Measurements from ENCODE around the gene ARHGEF18.
A peak's percentile ranks its signal among the peaks of the same experiment; 100 is the strongest.
"Not testable (repeated sequence)": the region's sequence is repeated elsewhere in the genome, so short reads cannot be mapped to it uniquely, and the experiment has no call there.

ARHGEF18 gene

GRCh38 chr19:7333198-7334118, 15.3 kb upstream of the ARHGEF18 start:
- H3K4me3 Mint-ChIP-seq: no peak overlapping the region
- intact Hi-C loops (cut with micrococcal nuclease): no loop called here
- no peak overlapping the region for H3K27ac Mint-ChIP-seq

GRCh38 chr19:7336321-7336973, 12.3 kb upstream of the ARHGEF18 start:
- H3K27me3 Mint-ChIP-seq: peaks cover 26% of the 10 kb centered on the region
- H3K27ac Mint-ChIP-seq: peak overlapping the region; percentile 27
- intact Hi-C loops (cut with micrococcal nuclease): no loop called here
- no peaks in the 10 kb centered on the region for H3K36me3 Mint-ChIP-seq (ENCODE audit: low read depth)
- no peaks in the 10 kb centered on the region for H3K9me3 Mint-ChIP-seq
- H3K4me1 Mint-ChIP-seq (ENCODE audit: low read depth): peaks cover 54% of the 10 kb centered on the region
- no peak overlapping the region for H3K4me3 Mint-ChIP-seq

More at GRCh38 chr19:7333198-7334118, 15.3 kb upstream of the ARHGEF18 start:
- H3K27me3 Mint-ChIP-seq: peaks cover 16% of the 10 kb centered on the region
- no peaks in the 10 kb centered on the region for H3K9me3 Mint-ChIP-seq
- H3K36me3 Mint-ChIP-seq (ENCODE audit: low read depth): no peaks in the 10 kb centered on the region
- H3K4me1 Mint-ChIP-seq (ENCODE audit: low read depth): peaks cover 34% of the 10 kb centered on the region

GRCh38 chr19:7337380-7338194, 11.2 kb upstream of the ARHGEF18 start:
- Mint-ChIP-seq H3K4me1 (ENCODE audit: low read depth) (peaks cover 59% of the 10 kb centered on the region), H3K9me3 (no peaks in the 10 kb centered on the region), H3K27me3 (peaks cover 26% of the 10 kb centered on the region), H3K4me3 (no peak overlapping the region), H3K36me3 (ENCODE audit: low read depth) (no peaks in the 10 kb centered on the region), H3K27ac (peak overlapping the region; percentile 27)
- intact Hi-C loops (cut with micrococcal nuclease): no loop called here

- Mint-ChIP-seq H3K36me3 (ENCODE audit: low read depth) (no peaks in the 10 kb centered on the region), H3K9me3 (no peaks in the 10 kb centered on the region), H3K27me3 (peaks cover 17% of the 10 kb centered on the region), H3K27ac (no peak overlapping the region), H3K4me3 (no peak overlapping the region), H3K4me1 (ENCODE audit: low read depth) (peaks cover 74% of the 10 kb centered on the region)
- intact Hi-C loops (cut with micrococcal nuclease): loop anchor here (1.0 kb wide), 2 partner anchors 192 to 239 kb away; no protein-coding TSS in a partner anchor
Observed at GRCh38 chr19:7340959-7341837, 7.5 kb upstream of the ARHGEF18 start.

- H3K27me3 Mint-ChIP-seq: peaks cover 12% of the 10 kb centered on the region
- H3K4me3 Mint-ChIP-seq: no peak overlapping the region
- H3K27ac Mint-ChIP-seq: no peak overlapping the region
Observed at GRCh38 chr19:7342143-7342542, 6.6 kb upstream of the ARHGEF18 start.

GRCh38 chr19:7346488-7346971, 2.2 kb upstream of the ARHGEF18 start:
- intact Hi-C loops (cut with micrococcal nuclease): no loop called here
- Mint-ChIP-seq H3K4me1 (ENCODE audit: low read depth) (peaks cover 72% of the 10 kb centered on the region), H3K27ac (no peak overlapping the region), H3K9me3 (peaks cover under 1% of the 10 kb centered on the region), H3K4me3 (no peak overlapping the region), H3K27me3 (no peaks in the 10 kb centered on the region), H3K36me3 (ENCODE audit: low read depth) (peaks cover 7% of the 10 kb centered on the region)

More at GRCh38 chr19:7342143-7342542, 6.6 kb upstream of the ARHGEF18 start:
- H3K4me1 Mint-ChIP-seq (ENCODE audit: low read depth): peaks cover 71% of the 10 kb centered on the region
- no peaks in the 10 kb centered on the region for H3K9me3 Mint-ChIP-seq
- intact Hi-C loops (cut with micrococcal nuclease): no loop called here
- H3K36me3 Mint-ChIP-seq (ENCODE audit: low read depth): no peaks in the 10 kb centered on the region

GRCh38 chr19:7346997-7347396, 1.7 kb upstream of the ARHGEF18 start:
- H3K4me3 Mint-ChIP-seq; H3K27me3 Mint-ChIP-seq; intact Hi-C loops (cut with micrococcal nuclease); H3K9me3 Mint-ChIP-seq; H3K27ac Mint-ChIP-seq: not testable (repeated sequence)
- Mint-ChIP-seq H3K4me1 (ENCODE audit: low read depth) (peaks cover 72% of the 10 kb centered on the region), H3K36me3 (ENCODE audit: low read depth) (peaks cover 11% of the 10 kb centered on the region)

GRCh38 chr19:7349231-7349591, 474 bp downstream of the ARHGEF18 start:
- Mint-ChIP-seq H3K27ac (peak overlapping the region; percentile 88), H3K36me3 (ENCODE audit: low read depth) (peaks cover 16% of the 10 kb centered on the region), H3K27me3 (no peaks in the 10 kb centered on the region), H3K4me3 (peak overlapping the region; percentile 80), H3K4me1 (ENCODE audit: low read depth) (peaks cover 64% of the 10 kb centered on the region), H3K9me3 (peaks cover 11% of the 10 kb centered on the region)
- intact Hi-C loops (cut with micrococcal nuclease): no loop called here

GRCh38 chr19:7349961-7350711, 1.4 kb downstream of the ARHGEF18 start:
- Mint-ChIP-seq H3K4me1 (ENCODE audit: low read depth) (peaks cover 65% of the 10 kb centered on the region), H3K27ac (peak overlapping the region; percentile 88), H3K36me3 (ENCODE audit: low read depth) (peaks cover 23% of the 10 kb centered on the region), H3K27me3 (no peaks in the 10 kb centered on the region), H3K4me3 (peak overlapping the region; percentile 80), H3K9me3 (peaks cover 11% of the 10 kb centered on the region)
- intact Hi-C loops (cut with micrococcal nuclease): no loop called here

GRCh38 chr19:7351861-7352260, 3.1 kb downstream of the ARHGEF18 start:
- H3K27me3 Mint-ChIP-seq: no peaks in the 10 kb centered on the region
- H3K9me3 Mint-ChIP-seq: peaks cover 11% of the 10 kb centered on the region
- H3K36me3 Mint-ChIP-seq (ENCODE audit: low read depth): peaks cover 36% of the 10 kb centered on the region
- no peak overlapping the region for H3K4me3 Mint-ChIP-seq
- H3K27ac Mint-ChIP-seq: no peak overlapping the region
- intact Hi-C loops (cut with micrococcal nuclease): no loop called here
- H3K4me1 Mint-ChIP-seq (ENCODE audit: low read depth): peaks cover 50% of the 10 kb centered on the region

- H3K27me3 Mint-ChIP-seq: no peaks in the 10 kb centered on the region
- peaks cover 41% of the 10 kb centered on the region for H3K36me3 Mint-ChIP-seq (ENCODE audit: low read depth)
- H3K27ac Mint-ChIP-seq: peak overlapping the region; percentile 43
- intact Hi-C loops (cut with micrococcal nuclease): no loop called here
- H3K4me1 Mint-ChIP-seq (ENCODE audit: low read depth): peaks cover 40% of the 10 kb centered on the region
- H3K4me3 Mint-ChIP-seq: no peak overlapping the region
- H3K9me3 Mint-ChIP-seq: peaks cover 20% of the 10 kb centered on the region
Observed at GRCh38 chr19:7355151-7355820, 6.5 kb downstream of the ARHGEF18 start.

GRCh38 chr19:7355871-7356270, 7.1 kb downstream of the ARHGEF18 start:
- H3K27ac Mint-ChIP-seq: no peak overlapping the region
- H3K9me3 Mint-ChIP-seq: peaks cover 20% of the 10 kb centered on the region
- H3K36me3 Mint-ChIP-seq (ENCODE audit: low read depth): peaks cover 41% of the 10 kb centered on the region

More at GRCh38 chr19:7355871-7356270, 7.1 kb downstream of the ARHGEF18 start:
- peaks cover 34% of the 10 kb centered on the region for H3K4me1 Mint-ChIP-seq (ENCODE audit: low read depth)
- intact Hi-C loops (cut with micrococcal nuclease): no loop called here
- no peaks in the 10 kb centered on the region for H3K27me3 Mint-ChIP-seq
- H3K4me3 Mint-ChIP-seq: no peak overlapping the region

All from dendritic cell treated with granulocyte-macrophage colony-stimulating factor and Interleukin-4, amounts not matched to agents 40 ng/mL and 50 ng/mL, for 4 days (primary cell).